Endothelial cell of umbilical vein (primary cell): ENCODE data around the gene LRRC70. TPM values are rescaled to one million over a fixed set of nuclear protein-coding genes. Genes with fewer than 3 reads are reported as not detected.

Experiments
- BruUV-seq: library from RNA; stranded (reverse); fragments of 400-500 nt; replicated peaks from 2 replicates; lab custom pipeline; 2021; lab: Mats Ljungman, UMichigan
- CTCF ChIA-PET: fragments of 300-600, 350-600 bp; sonication (Branson Sonifier 250); formaldehyde crosslinking; loops from one replicate; lab custom pipeline; 2021; ENCODE audit warnings: antibody characterized with exemption, inconsistent platforms; lab: Charles Lee
- POLR2A ChIA-PET: fragments of 300-600, 350-600 bp; sonication (Branson Sonifier 250); formaldehyde crosslinking; loops from one replicate; lab custom pipeline; 2021; ENCODE audit warnings: antibody characterized with exemption, inconsistent platforms; lab: Charles Lee
- DNase-seq: peaks from one replicate; pipeline ENCODE4 v3.0.0-alpha.2; 2011; ENCODE audit warnings: low read depth, low spot score
- FAIRE-seq: peaks from 2 replicates; lab custom pipeline; 2011; peaks lifted over from hg19 to GRCh38; lab: Jason Lieb, UNC
- H2AFZ ChIP-seq: 2 replicates; pipeline ENCODE4 v1.6.0; 2012; ENCODE audit warnings: low read depth, low read length, control low read depth, inconsistent platforms
- H3K27ac ChIP-seq: 2 replicates; pipeline ENCODE4 v1.5.1; 2011; ENCODE audit warnings: low read depth, mild to moderate bottlenecking, control low read depth, low read length, moderate library complexity; ENCODE audit not compliant: insufficient read depth
- H3K27me3 ChIP-seq, 2 experiments: 2 replicates each; pipeline versions ENCODE4 v1.6.0 to v1.6.1; 2011; ENCODE audit warnings: low read length in 2 of 2, mixed read lengths in 1 of 2; ENCODE audit not compliant: control insufficient read depth in 2 of 2, insufficient read depth in 2 of 2
- H3K36me3 ChIP-seq, 2 experiments: 2 replicates in 1 of 2; 3 replicates in 1 of 2; pipeline ENCODE4 v1.5.1; 2011; ENCODE audit warnings: low read length in 2 of 2, mild to moderate bottlenecking in 1 of 2, moderate library complexity in 1 of 2; ENCODE audit not compliant: control insufficient read depth in 2 of 2, insufficient read depth in 2 of 2; ENCODE audit errors: extremely low read depth in 1 of 2
- H3K4me1 ChIP-seq: 3 replicates; pipeline ENCODE4 v1.5.1; 2011; ENCODE audit warnings: mild to moderate bottlenecking, low read length; ENCODE audit not compliant: control insufficient read depth, insufficient read depth; ENCODE audit errors: extremely low read depth
- H3K4me2 ChIP-seq: 2 replicates; pipeline ENCODE4 v1.6.1; 2011; ENCODE audit warnings: low read length, control low read depth, mixed read lengths; ENCODE audit not compliant: insufficient read depth
- H3K4me3 ChIP-seq, 3 experiments: fragments of 200-600 bp in 1 of 3; sonication (generic), shearing (Covaris generic) in 1 of 3; replicated peaks in 1 of 3; 2 replicates each; pipeline ENCODE4 v1.5.1; 2011 to 2016; ENCODE audit warnings: control low read depth in 3 of 3, low read length in 3 of 3, mild to moderate bottlenecking in 2 of 3, inconsistent platforms in 1 of 3, low read depth in 1 of 3, moderate library complexity in 1 of 3; ENCODE audit not compliant: insufficient read depth in 1 of 3
- H3K79me2 ChIP-seq: 2 replicates; pipeline ENCODE4 v1.6.0; 2012; ENCODE audit warnings: low read length, inconsistent platforms; ENCODE audit not compliant: control insufficient read depth, insufficient read depth
- H3K9ac ChIP-seq: replicated peaks from 2 replicates; pipeline ENCODE3; 2011; ENCODE audit warnings: low read length, control low read depth; ENCODE audit not compliant: insufficient read depth; ENCODE audit errors: extremely low read depth
- H3K9me1 ChIP-seq: replicated peaks from 3 replicates; pipeline ENCODE4 v1.6.0; 2011; ENCODE audit warnings: mild to moderate bottlenecking, low read length; ENCODE audit not compliant: control insufficient read depth, insufficient read depth; ENCODE audit errors: extremely low read depth
- H3K9me3 ChIP-seq: replicated peaks from 2 replicates; pipeline ENCODE4 v1.5.1; 2012; ENCODE audit warnings: low read length, inconsistent platforms; ENCODE audit not compliant: control insufficient read depth, insufficient read depth
- H4K20me1 ChIP-seq: replicated peaks from 2 replicates; pipeline ENCODE3; 2011; ENCODE audit warnings: mild to moderate bottlenecking, low read length; ENCODE audit not compliant: control insufficient read depth, insufficient read depth; ENCODE audit errors: extremely low read depth
- CTCF ChIP-seq, 2 donors: IDR thresholded peaks; 1 replicate in 1 of 2; 2 replicates in 1 of 2; pipeline ENCODE4 v1.5.1; 2011; ENCODE audit warnings: low read length in 2 of 2, mild to moderate bottlenecking in 2 of 2, moderate library complexity in 2 of 2, control low read depth in 1 of 2, inconsistent platforms in 1 of 2, low read depth in 1 of 2; ENCODE audit not compliant: insufficient read depth in 1 of 2; ENCODE audit errors: extremely low read depth in 1 of 2
- JUN ChIP-seq: IDR thresholded peaks from 2 replicates; pipeline ENCODE4 v1.6.1; 2011; ENCODE audit warnings: borderline replicate concordance, low read depth; ENCODE audit not compliant: insufficient read length, insufficient read depth
- MAX ChIP-seq: IDR thresholded peaks from 2 replicates; pipeline ENCODE4 v1.6.1; 2011; ENCODE audit not compliant: insufficient read depth, insufficient read length
- POLR2AphosphoS5 ChIP-seq: IDR thresholded peaks from 2 replicates; pipeline ENCODE4 v1.6.1; 2012; ENCODE audit warnings: low read depth, mild to moderate bottlenecking, control low read depth, low read length, moderate library complexity; ENCODE audit not compliant: insufficient read depth
- dilution Hi-C: fragments of 300-500 bp; cut with MboI; formaldehyde crosslinking; loops from one replicate; pipeline ENCODE4 v1.15.0; 2019; ENCODE audit warnings: low sequenced_read_pairs; ENCODE audit not compliant: extremely low pct_ligation_motif_present
- intact Hi-C: fragments of 100-400 bp; cut with micrococcal nuclease; formaldehyde crosslinking; loops from one replicate; pipeline ENCODE4 v1.10.0; 2022
- polyA plus RNA-seq, 4 experiments: library from polyadenylated mRNA; depleted of rRNA in 3 of 4; stranded (reverse) in 3 of 4; unstranded in 1 of 4; fragments of >200 nt; gene quantifications; 2 replicates each; pipeline versions ENCODE4 v1.2.1 to v1.2.3, GENCODE V29; 2011 to 2012; ENCODE audit warnings: missing spikeins in 1 of 4
- total RNA-seq: library from RNA; stranded (reverse); gene quantifications from 2 replicates; pipeline ENCODE4 v1.2.3, GENCODE V29; 2021

The LRRC70 gene
- total and polyA plus RNA-seq, 2 donors (not counting 3 experiments of a cell fraction or from before 2014, with no cell fraction given) = 24.5 to 32.6 TPM

- H3K27me3 ChIP-seq = no peaks in the 10 kb centered on the region
- H3K4me1 ChIP-seq = peaks cover 38% of the 10 kb centered on the region
- DNase-seq (no peak), FAIRE-seq (no peak)
- H3K9ac ChIP-seq = no peak overlapping the region
- dilution Hi-C loops (no loop called here), intact Hi-C loops (no loop called here)
- H3K4me3 ChIP-seq = no peak overlapping the region
- H3K27ac ChIP-seq = no peak overlapping the region
- ChIA-PET POLR2A (interaction anchor here (0.6 kb wide), 1 partner anchor 97 kb away, joined by 4 read pairs; no protein-coding TSS in a partner anchor), CTCF (no interaction called here)
- H2AFZ ChIP-seq = no peak overlapping the region
- no TSS peak for BruUV-seq
- no peaks in the 10 kb centered on the region for H3K9me3 ChIP-seq
- H3K79me2 ChIP-seq = peaks cover 47% of the 10 kb centered on the region
- H3K36me3 ChIP-seq = peaks cover 2 to 16% of the 10 kb centered on the region in 2 experiments
- TF ChIP-seq MAX (no peak), CTCF (IDR thresholded peaks at IDR 0.05; ENCODE audit: extremely low read depth in 1 of 2, insufficient read depth in 1 of 2, low read depth in 1 of 2, low read length in 2 of 2) (no peak), JUN (no peak)
- no peaks in the 10 kb centered on the region for H3K9me1 ChIP-seq
- no peak overlapping the region for H3K4me2 ChIP-seq
- no peaks in the 10 kb centered on the region for H4K20me1 ChIP-seq
Measured at GRCh38 chr5:62588668-62589067, 10.0 kb downstream of the LRRC70 start.

GRCh38 chr5:62589504-62589903 is 10.9 kb downstream of the LRRC70 start:
- no peak overlapping the region for H3K27ac ChIP-seq
- peaks cover 4 to 16% of the 10 kb centered on the region in 2 experiments for H3K36me3 ChIP-seq
- FAIRE-seq = no peak
- H2AFZ ChIP-seq = no peak overlapping the region
- no peaks in the 10 kb centered on the region for H3K9me3 ChIP-seq
- H4K20me1 ChIP-seq = no peaks in the 10 kb centered on the region
- no peak overlapping the region for H3K4me2 ChIP-seq
- no peak for DNase-seq
- no peak overlapping the region for H3K9ac ChIP-seq
- H3K79me2 ChIP-seq = peaks cover 49% of the 10 kb centered on the region
- no TSS peak for BruUV-seq
- H3K27me3 ChIP-seq = no peaks in the 10 kb centered on the region
- POLR2A ChIA-PET = no interaction called here
- intact Hi-C loops = no loop called here
- CTCF ChIA-PET = interaction anchor here (0.8 to 1.4 kb wide), 4 partner anchors 11 to 133 kb away, joined by 3 to 10 read pairs (median 3); partner anchors contain the start of gene LRRC70
- no peak for TF ChIP-seq POLR2AphosphoS5
- TF ChIP-seq CTCF (IDR thresholded peaks at IDR 0.05; ENCODE audit: extremely low read depth in 1 of 2, insufficient read depth in 1 of 2, low read depth in 1 of 2, low read length in 2 of 2) = peak in 1 of 2 donors; percentile 12
- no peak overlapping the region for H3K4me3 ChIP-seq
- dilution Hi-C loops = no loop called here
- peaks cover 36% of the 10 kb centered on the region for H3K4me1 ChIP-seq
- no peaks in the 10 kb centered on the region for H3K9me1 ChIP-seq
